HUES64 (cell line): ENCODE data around the gene PTPRS.
"Not testable (repeated sequence)": the region's sequence is repeated elsewhere in the genome, so short reads cannot be mapped to it uniquely, and the experiment has no call there.

Source experiments
- H3K27ac ChIP-seq: 2 replicates; pipeline ENCODE4 v1.7.0; 2013; ENCODE audit warnings: low read depth, low read length, inconsistent platforms
- H3K27me3 ChIP-seq: 2 replicates; pipeline ENCODE4 v1.6.1; 2013; ENCODE audit warnings: mild to moderate bottlenecking, low read length; ENCODE audit not compliant: insufficient read depth
- H3K36me3 ChIP-seq: 2 replicates; pipeline ENCODE4 v1.6.1; 2013; ENCODE audit warnings: mild to moderate bottlenecking, low read length; ENCODE audit not compliant: insufficient read depth
- H3K4me1 ChIP-seq: 2 replicates; pipeline ENCODE4 v1.6.1; 2013; ENCODE audit warnings: mild to moderate bottlenecking, low read length, moderate library complexity; ENCODE audit not compliant: insufficient read depth
- H3K4me3 ChIP-seq: 2 replicates; pipeline ENCODE4 v1.5.1; 2013; ENCODE audit warnings: mild to moderate bottlenecking, low read length, moderate library complexity
- H3K9ac ChIP-seq: 2 replicates; pipeline ENCODE4 v1.6.1; 2013; ENCODE audit warnings: mild to moderate bottlenecking, low read depth, low read length
- H3K9me3 ChIP-seq: 2 replicates; pipeline ENCODE4 v1.6.1; 2013; ENCODE audit warnings: low read depth, low read length; ENCODE audit not compliant: insufficient read depth
- WGBS: fragments of 150-250, 120-280 bp; methylation state at CpG from one replicate; pipeline ENCODE4 v1.1.7; 2013; ENCODE audit warnings: missing lambda C conversion rate; 5-methylcytosine and 5-hydroxymethylcytosine counted together

The PTPRS gene

GRCh38 chr19:5331790-5332189, 8.8 kb downstream of the PTPRS start:
- H3K27ac ChIP-seq: no peak overlapping the region
- WGBS: 97% methylated on average over 13 of the region's 13 CpGs

GRCh38 chr19:5330307-5330720, 10.3 kb downstream of the PTPRS start:
- no peaks in the 10 kb centered on the region for H3K27me3 ChIP-seq
- H3K4me1 ChIP-seq: no peaks in the 10 kb centered on the region
- H3K27ac ChIP-seq: no peak overlapping the region
- 96% methylated on average over 10 of the region's 10 CpGs for WGBS
- peaks cover 20% of the 10 kb centered on the region for H3K36me3 ChIP-seq
- no peaks in the 10 kb centered on the region for H3K9me3 ChIP-seq
- H3K4me3 ChIP-seq: no peak overlapping the region
- no peak overlapping the region for H3K9ac ChIP-seq

More at GRCh38 chr19:5331790-5332189, 8.8 kb downstream of the PTPRS start:
- peaks cover 19% of the 10 kb centered on the region for H3K36me3 ChIP-seq
- H3K4me3 ChIP-seq: no peak overlapping the region
- 0 out of 2 replicates have a peak, but pooled peaks cover 3% of the 10 kb centered on the region for H3K4me1 ChIP-seq
- H3K9ac ChIP-seq: no peak overlapping the region
- no peaks in the 10 kb centered on the region for H3K9me3 ChIP-seq
- H3K27me3 ChIP-seq: no peaks in the 10 kb centered on the region

- 94% methylated on average over 11 of the region's 11 CpGs for WGBS
- no peaks in the 10 kb centered on the region for H3K27me3 ChIP-seq
- no peak overlapping the region for H3K9ac ChIP-seq
- no peaks in the 10 kb centered on the region for H3K4me1 ChIP-seq
- H3K36me3 ChIP-seq: peaks cover 23% of the 10 kb centered on the region
- no peaks in the 10 kb centered on the region for H3K9me3 ChIP-seq
- no peak overlapping the region for H3K27ac ChIP-seq
- no peak overlapping the region for H3K4me3 ChIP-seq
Measured at GRCh38 chr19:5329141-5329540, 11.5 kb downstream of the PTPRS start.

GRCh38 chr19:5328407-5328806, 12.2 kb downstream of the PTPRS start:
- not testable (repeated sequence) for H3K27ac ChIP-seq, H3K9ac ChIP-seq, H3K9me3 ChIP-seq, H3K4me3 ChIP-seq, H3K4me1 ChIP-seq, H3K27me3 ChIP-seq
- 98% methylated on average over 8 of the region's 8 CpGs for WGBS
- H3K36me3 ChIP-seq: peaks cover 21% of the 10 kb centered on the region

GRCh38 chr19:5326986-5327623, 13.5 kb downstream of the PTPRS start:
- 91% methylated on average over 18 of the region's 18 CpGs for WGBS
- Histone ChIP-seq H3K36me3 (peaks cover 18% of the 10 kb centered on the region), H3K27me3 (no peaks in the 10 kb centered on the region), H3K4me3 (no peak overlapping the region), H3K27ac (no peak overlapping the region), H3K9me3 (no peaks in the 10 kb centered on the region), H3K9ac (no peak overlapping the region), H3K4me1 (no peaks in the 10 kb centered on the region)

GRCh38 chr19:5326545-5326944, 14.1 kb downstream of the PTPRS start:
- Histone ChIP-seq H3K4me1 (no peaks in the 10 kb centered on the region), H3K9me3 (no peaks in the 10 kb centered on the region), H3K27ac (no peak overlapping the region), H3K9ac (no peak overlapping the region), H3K27me3 (no peaks in the 10 kb centered on the region), H3K36me3 (peaks cover 18% of the 10 kb centered on the region), H3K4me3 (no peak overlapping the region)
- 85% methylated on average over 9 of the region's 9 CpGs for WGBS

- no peaks in the 10 kb centered on the region for H3K9me3 ChIP-seq
- H3K4me3 ChIP-seq: no peak overlapping the region
- no peak overlapping the region for H3K27ac ChIP-seq
- no peaks in the 10 kb centered on the region for H3K4me1 ChIP-seq
- H3K36me3 ChIP-seq: peaks cover 21% of the 10 kb centered on the region
- no peak overlapping the region for H3K9ac ChIP-seq
- 94% methylated on average over 3 of the region's 3 CpGs for WGBS
- no peaks in the 10 kb centered on the region for H3K27me3 ChIP-seq
Measured at GRCh38 chr19:5324947-5325346, 15.7 kb downstream of the PTPRS start.

GRCh38 chr19:5323475-5323811, 17.2 kb downstream of the PTPRS start:
- Histone ChIP-seq H3K4me3 (no peak overlapping the region), H3K9ac (no peak overlapping the region), H3K9me3 (no peaks in the 10 kb centered on the region), H3K4me1 (no peaks in the 10 kb centered on the region), H3K36me3 (peaks cover 17% of the 10 kb centered on the region), H3K27ac (no peak overlapping the region), H3K27me3 (no peaks in the 10 kb centered on the region)
- 90% methylated on average over 7 of the region's 7 CpGs for WGBS

GRCh38 chr19:5321851-5322681, 18.5 kb downstream of the PTPRS start:
- 78% methylated on average over 34 of the region's 34 CpGs for WGBS
- no peaks in the 10 kb centered on the region for H3K27me3 ChIP-seq
- no peaks in the 10 kb centered on the region for H3K9me3 ChIP-seq
- H3K4me1 ChIP-seq: no peaks in the 10 kb centered on the region
- H3K9ac ChIP-seq: no peak overlapping the region
- H3K4me3 ChIP-seq: no peak overlapping the region
- peaks cover 17% of the 10 kb centered on the region for H3K36me3 ChIP-seq
- H3K27ac ChIP-seq: no peak overlapping the region

GRCh38 chr19:5321066-5321642, 19.5 kb downstream of the PTPRS start:
- Histone ChIP-seq H3K27ac (no peak overlapping the region), H3K4me1 (no peaks in the 10 kb centered on the region), H3K4me3 (no peak overlapping the region), H3K36me3 (peaks cover 17% of the 10 kb centered on the region), H3K9ac (no peak overlapping the region), H3K27me3 (no peaks in the 10 kb centered on the region), H3K9me3 (no peaks in the 10 kb centered on the region)
- WGBS: 97% methylated on average over 9 of the region's 9 CpGs

GRCh38 chr19:5319516-5319915, 21.1 kb downstream of the PTPRS start:
- no peaks in the 10 kb centered on the region for H3K9me3 ChIP-seq
- H3K27me3 ChIP-seq: no peaks in the 10 kb centered on the region
- H3K4me1 ChIP-seq: no peaks in the 10 kb centered on the region
- H3K27ac ChIP-seq: no peak overlapping the region
- H3K9ac ChIP-seq: no peak overlapping the region
- no peak overlapping the region for H3K4me3 ChIP-seq
- WGBS: 94% methylated on average over 9 of the region's 9 CpGs
- H3K36me3 ChIP-seq: peaks cover 6% of the 10 kb centered on the region
